Prostate gland (tissue), 2 donors: Measurements from ENCODE around the gene COMMD7.

Experiments used
- POLR2A ChIP-seq: fragments of 450-650 bp; IDR thresholded peaks from one replicate; pipeline ENCODE4 v1.6.1; 2016; ENCODE audit warnings: antibody characterized with exemption, mild to moderate bottlenecking
- POLR2AphosphoS5 ChIP-seq: sonication (generic); formaldehyde crosslinking; IDR thresholded peaks from one replicate; pipeline ENCODE4 v1.6.1; 2017; ENCODE audit warnings: antibody characterized with exemption
- TF ChIP-seq, protein P1 (sequence below), 4 experiments: fragments of 200-600 bp in 2 of 4; fragments of 450-650 bp in 2 of 4; sonication (generic) in 2 of 4; IDR thresholded peaks; 1 replicate in 3 of 4; 2 replicates in 1 of 4; pipeline ENCODE4 v1.5.1; 2016 to 2019; ENCODE audit warnings: antibody characterized with exemption in 4 of 4, mild to moderate bottlenecking in 2 of 4, moderate library complexity in 2 of 4

DNA sequence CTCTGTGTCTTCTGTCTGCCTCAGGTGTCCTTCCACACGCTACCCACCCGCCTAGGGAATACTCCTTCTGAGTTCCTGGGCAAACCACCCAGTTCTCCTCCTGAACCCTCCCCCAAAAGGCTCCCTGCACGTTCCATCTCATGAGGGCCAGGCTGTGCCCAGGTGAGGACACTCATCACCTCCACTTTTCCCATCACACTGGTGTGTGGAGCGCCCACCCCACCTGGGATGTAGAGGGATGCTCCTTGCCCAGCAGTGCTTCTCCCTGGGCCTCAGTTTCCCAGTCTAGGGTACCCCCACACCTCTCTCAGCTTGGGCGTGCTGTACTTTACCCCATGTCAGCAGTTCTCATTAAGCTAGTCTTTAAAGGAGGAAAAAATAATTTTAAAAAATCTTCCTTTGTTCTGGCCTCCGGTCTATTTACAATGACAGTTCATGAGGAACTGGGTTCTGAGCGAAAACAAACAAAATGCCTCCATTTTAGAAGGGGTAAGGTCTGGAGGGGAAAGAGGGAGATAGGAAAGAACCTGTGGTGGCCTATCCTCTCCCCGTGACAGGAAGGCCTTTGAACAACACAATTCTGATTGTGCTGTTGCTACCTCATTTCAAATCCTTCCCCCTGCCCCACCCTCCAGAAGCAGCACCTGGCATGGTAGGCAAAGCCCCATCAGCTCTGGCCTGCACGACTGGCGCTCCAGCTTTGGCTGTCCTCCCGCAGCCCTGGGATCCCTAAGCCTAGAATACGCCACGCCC, 67.9 kb downstream of the COMMD7 start:
- TF ChIP-seq, protein P1, sequence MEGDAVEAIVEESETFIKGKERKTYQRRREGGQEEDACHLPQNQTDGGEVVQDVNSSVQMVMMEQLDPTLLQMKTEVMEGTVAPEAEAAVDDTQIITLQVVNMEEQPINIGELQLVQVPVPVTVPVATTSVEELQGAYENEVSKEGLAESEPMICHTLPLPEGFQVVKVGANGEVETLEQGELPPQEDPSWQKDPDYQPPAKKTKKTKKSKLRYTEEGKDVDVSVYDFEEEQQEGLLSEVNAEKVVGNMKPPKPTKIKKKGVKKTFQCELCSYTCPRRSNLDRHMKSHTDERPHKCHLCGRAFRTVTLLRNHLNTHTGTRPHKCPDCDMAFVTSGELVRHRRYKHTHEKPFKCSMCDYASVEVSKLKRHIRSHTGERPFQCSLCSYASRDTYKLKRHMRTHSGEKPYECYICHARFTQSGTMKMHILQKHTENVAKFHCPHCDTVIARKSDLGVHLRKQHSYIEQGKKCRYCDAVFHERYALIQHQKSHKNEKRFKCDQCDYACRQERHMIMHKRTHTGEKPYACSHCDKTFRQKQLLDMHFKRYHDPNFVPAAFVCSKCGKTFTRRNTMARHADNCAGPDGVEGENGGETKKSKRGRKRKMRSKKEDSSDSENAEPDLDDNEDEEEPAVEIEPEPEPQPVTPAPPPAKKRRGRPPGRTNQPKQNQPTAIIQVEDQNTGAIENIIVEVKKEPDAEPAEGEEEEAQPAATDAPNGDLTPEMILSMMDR (IDR thresholded peaks at IDR 0.05): no peak
- TF ChIP-seq POLR2A: no peak
- no peak for TF ChIP-seq POLR2AphosphoS5
